HG02588 (cell line): ENCODE data around the gene SPECC1L.

Experiments
- ATAC-seq: cut with Tn5 transposase; IDR thresholded peaks from one replicate; pipeline ENCODE4 v1.9.1; 2021; ENCODE audit warnings: mild to moderate bottlenecking, moderate library complexity; ENCODE audit not compliant: unreplicated experiment

The SPECC1L gene

GRCh38 chr22:24437091-24437490 lies 166.5 kb downstream of the SPECC1L start:
- ATAC-seq = no peak

GRCh38 chr22:24437741-24438328 lies 167.2 kb downstream of the SPECC1L start:
- no peak for ATAC-seq

- no peak for ATAC-seq
These were observed 169.7 kb downstream of the SPECC1L start for GRCh38 chr22:24440270-24440717.

GRCh38 chr22:24440718-24441405 lies 170.2 kb downstream of the SPECC1L start:
- no peak for ATAC-seq

- no peak for ATAC-seq
These were observed 171.0 kb downstream of the SPECC1L start for GRCh38 chr22:24441406-24442351.

- ATAC-seq = no peak
These were observed 171.7 kb downstream of the SPECC1L start for GRCh38 chr22:24442352-24442744.

- ATAC-seq = no peak
These were observed 173.0 kb downstream of the SPECC1L start for GRCh38 chr22:24443668-24444067.

- no peak for ATAC-seq
These were observed 173.6 kb downstream of the SPECC1L start for GRCh38 chr22:24444251-24444650.

- ATAC-seq = no peak
These were observed 174.3 kb downstream of the SPECC1L start for GRCh38 chr22:24444729-24445466.

GRCh38 chr22:24445481-24446259 lies 175.0 kb downstream of the SPECC1L start:
- no peak for ATAC-seq

- no peak for ATAC-seq
These were observed 175.6 kb downstream of the SPECC1L start for GRCh38 chr22:24446260-24446611.

GRCh38 chr22:24450610-24451009 lies 180.0 kb downstream of the SPECC1L start:
- no peak for ATAC-seq

GRCh38 chr22:24451162-24451561 lies 180.5 kb downstream of the SPECC1L start:
- no peak for ATAC-seq

GRCh38 chr22:24453853-24454252 lies 183.2 kb downstream of the SPECC1L start:
- ATAC-seq = no peak

GRCh38 chr22:24455039-24455438 lies 184.4 kb downstream of the SPECC1L start:
- no peak for ATAC-seq

GRCh38 chr22:24455751-24456426 lies 185.3 kb downstream of the SPECC1L start:
- no peak for ATAC-seq

GRCh38 chr22:24457894-24458420 lies 187.3 kb downstream of the SPECC1L start:
- ATAC-seq = no peak

GRCh38 chr22:24459911-24460310 lies 189.3 kb downstream of the SPECC1L start:
- no peak for ATAC-seq

- ATAC-seq = no peak
These were observed 189.9 kb downstream of the SPECC1L start for GRCh38 chr22:24460418-24461089.
